Measurements from ENCODE around the gene KIAA1191. TPM values are rescaled to one million over a fixed set of nuclear protein-coding genes. Genes with fewer than 3 reads are reported as not detected.
"Not testable (repeated sequence)": the region's sequence is repeated elsewhere in the genome, so short reads cannot be mapped to it uniquely, and the experiment has no call there.

The KIAA1191 gene
- total RNA-seq, 6 donors from 2014 or later: 53.4 to 109 (median 90.0) TPM

GRCh38 chr5:176317534-176318374 lies 43.8 kb downstream of the KIAA1191 start:
- Histone ChIP-seq H3K27ac (no peak overlapping the region), H3K4me1 (no peaks in the 10 kb centered on the region), H3K9me3 (no peaks in the 10 kb centered on the region), H3K27me3 (no peaks in the 10 kb centered on the region), H3K4me3 (no peak overlapping the region), H3K36me3 (peaks cover 6 to 32% (median 11%) of the 10 kb centered on the region in 4 donors)
- TF ChIP-seq, protein P1, sequence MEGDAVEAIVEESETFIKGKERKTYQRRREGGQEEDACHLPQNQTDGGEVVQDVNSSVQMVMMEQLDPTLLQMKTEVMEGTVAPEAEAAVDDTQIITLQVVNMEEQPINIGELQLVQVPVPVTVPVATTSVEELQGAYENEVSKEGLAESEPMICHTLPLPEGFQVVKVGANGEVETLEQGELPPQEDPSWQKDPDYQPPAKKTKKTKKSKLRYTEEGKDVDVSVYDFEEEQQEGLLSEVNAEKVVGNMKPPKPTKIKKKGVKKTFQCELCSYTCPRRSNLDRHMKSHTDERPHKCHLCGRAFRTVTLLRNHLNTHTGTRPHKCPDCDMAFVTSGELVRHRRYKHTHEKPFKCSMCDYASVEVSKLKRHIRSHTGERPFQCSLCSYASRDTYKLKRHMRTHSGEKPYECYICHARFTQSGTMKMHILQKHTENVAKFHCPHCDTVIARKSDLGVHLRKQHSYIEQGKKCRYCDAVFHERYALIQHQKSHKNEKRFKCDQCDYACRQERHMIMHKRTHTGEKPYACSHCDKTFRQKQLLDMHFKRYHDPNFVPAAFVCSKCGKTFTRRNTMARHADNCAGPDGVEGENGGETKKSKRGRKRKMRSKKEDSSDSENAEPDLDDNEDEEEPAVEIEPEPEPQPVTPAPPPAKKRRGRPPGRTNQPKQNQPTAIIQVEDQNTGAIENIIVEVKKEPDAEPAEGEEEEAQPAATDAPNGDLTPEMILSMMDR (IDR thresholded peaks at IDR 0.05): no peak
- TF ChIP-seq EP300 (IDR thresholded peaks at IDR 0.05) (no peak), POLR2A (IDR thresholded peaks at IDR 0.05) (no peak), POLR2AphosphoS5 (IDR thresholded peaks at IDR 0.05) (no peak)
- 72 to 78% methylated on average over 7 of the region's 7 CpGs for WGBS, 2 donors
- ATAC-seq (ENCODE audit: low FRiP score in 2 of 2) (no peak), DNase-seq (no peak)

DNA sequence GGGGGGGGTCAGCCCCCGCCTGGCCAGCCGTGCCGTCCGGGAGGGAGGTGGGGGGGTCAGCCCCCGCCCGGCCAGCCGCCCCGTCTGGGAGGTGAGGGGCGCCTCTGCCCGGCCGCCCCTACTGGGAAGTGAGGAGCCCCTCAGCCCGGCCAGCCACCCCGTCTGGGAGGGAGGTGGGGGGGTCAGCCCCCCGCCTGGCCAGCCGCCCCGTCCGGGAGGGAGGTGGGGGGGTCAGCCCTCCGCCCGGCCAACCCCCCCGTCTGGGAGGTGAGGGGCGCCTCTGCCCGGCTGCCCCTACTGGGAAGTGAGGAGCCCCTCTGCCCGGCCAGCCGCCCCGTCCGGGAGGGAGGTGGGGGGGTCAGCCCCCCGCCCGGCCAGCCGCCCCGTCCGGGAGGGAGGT lies 56.2 kb downstream of the KIAA1191 start:
- peaks cover 0 to 16% (median 0%) of the 10 kb centered on the region in 4 donors for H3K36me3 ChIP-seq
- H3K9me3 ChIP-seq; H3K27me3 ChIP-seq; H3K4me3 ChIP-seq; ATAC-seq (ENCODE audit: low FRiP score in 2 of 2); H3K27ac ChIP-seq; H3K4me1 ChIP-seq: not testable (repeated sequence)
- peak in 1 of 2 donors; percentile 24 for DNase-seq
- no CpG with 5 or more reads among the region's 31 CpGs for WGBS, 2 donors

Small RNA genes within 50 kb of the gene (small RNA-seq; reads per million reads assigned to genes)
- 0.11 to 0.57 (median 0.42) reads per million in 4 donors for gene MIR1271

Other genes with a start within 250 kb of the KIAA1191 start
- 10 to 100 TPM; 13.6 to 43.0 (median 21.2) TPM for gene SIMC1, start 123.3 kb downstream of the KIAA1191 start, total RNA-seq
- gene ARL10, start 3.7 kb upstream of the KIAA1191 start, total RNA-seq: 1 to 10 TPM; 2.7 to 7.8 (median 4.1) TPM
- 10 to 100 TPM in 4 of 6 donors, 1 to 10 TPM in 2; 3.1 to 25.4 (median 12.1) TPM for gene NOP16, start 26.8 kb upstream of the KIAA1191 start, total RNA-seq
- 100 to 1,000 TPM in 3 of 6 donors, 10 to 100 TPM in 3; 46.5 to 108 (median 93.6) TPM for gene HIGD2A, start 27.0 kb upstream of the KIAA1191 start, total RNA-seq
- 100 to 1,000 TPM in 4 of 6 donors, 10 to 100 TPM in 2; 54.5 to 187 (median 109) TPM for gene CLTB, start 54.8 kb upstream of the KIAA1191 start, total RNA-seq
- gene FAF2, start 86.6 kb upstream of the KIAA1191 start, total RNA-seq: 10 to 100 TPM; 11.5 to 33.0 (median 30.0) TPM
- gene RNF44, start 175.6 kb upstream of the KIAA1191 start, total RNA-seq: 10 to 100 TPM; 13.4 to 76.5 (median 51.7) TPM
- under 1 TPM in 2 of 6 donors, not detected in 4; 0.30 to 0.34 TPM for gene CDHR2, start 187.6 kb upstream of the KIAA1191 start, total RNA-seq
- 1 to 10 TPM in 3 of 6 donors, under 1 TPM in 3; under 0.01 to 4.0 (median 1.3) TPM for gene GPRIN1, start 248.4 kb upstream of the KIAA1191 start, total RNA-seq

Measured in upper lobe of left lung (tissue), 6 donors.